Neural cell (in vitro differentiated cells): ENCODE results near the gene LRRN4CL. TPM values are rescaled to one million over a fixed set of nuclear protein-coding genes. Genes with fewer than 3 reads are reported as not detected.
A peak's percentile ranks its signal among the peaks of the same experiment; 100 is the strongest.

Experiments
- H2AFZ ChIP-seq: fragments of 200-600, 300-800 bp; sonication (generic), shearing (Covaris generic); 2 replicates; pipeline ENCODE4 v1.6.0; 2014; ENCODE audit warnings: low read depth, mild to moderate bottlenecking, antibody characterized with exemption, low read length, moderate library complexity
- H3F3A ChIP-seq: fragments of 200-600 bp; shearing (Covaris generic); 2 replicates; pipeline ENCODE4 v1.6.1; 2016; ENCODE audit warnings: mild to moderate bottlenecking, moderate library complexity, mixed read lengths, antibody characterized with exemption, low read length; ENCODE audit not compliant: insufficient read depth, poor library complexity, severe bottlenecking
- H3K27ac ChIP-seq: fragments of 200-600, 300-800 bp; sonication (generic), shearing (Covaris generic); 2 replicates; pipeline ENCODE4 v1.5.1; 2014; ENCODE audit warnings: mild to moderate bottlenecking, low read length, moderate library complexity
- H3K27me3 ChIP-seq: fragments of 300-800, 200-600 bp; sonication (generic), shearing (Covaris generic); 2 replicates; pipeline ENCODE4 v1.6.0; 2014; ENCODE audit warnings: mild to moderate bottlenecking, low read depth, low read length, moderate library complexity; ENCODE audit not compliant: insufficient read depth
- H3K36me3 ChIP-seq: fragments of 300-800, 200-600 bp; sonication (generic), shearing (Covaris generic); 2 replicates; pipeline ENCODE4 v1.5.1; 2014; ENCODE audit warnings: mild to moderate bottlenecking, antibody characterized with exemption, low read length, moderate library complexity; ENCODE audit not compliant: insufficient read depth
- H3K4me2 ChIP-seq: fragments of 300-800, 200-600 bp; sonication (generic), shearing (Covaris generic); 2 replicates; pipeline ENCODE4 v1.6.0; 2014; ENCODE audit warnings: mild to moderate bottlenecking, low read length
- H3K4me3 ChIP-seq: fragments of 300-800, 200-600 bp; sonication (generic), shearing (Covaris generic); 2 replicates; pipeline ENCODE4 v1.5.1; 2014; ENCODE audit warnings: mild to moderate bottlenecking, low read length, moderate library complexity
- H3K79me2 ChIP-seq: fragments of 200-600 bp; shearing (Covaris generic); replicated peaks from 2 replicates; pipeline ENCODE4 v1.6.0; 2014; ENCODE audit warnings: mild to moderate bottlenecking, low read length, moderate library complexity; ENCODE audit not compliant: insufficient read depth
- H3K9ac ChIP-seq: fragments of 300-800, 200-600 bp; sonication (generic), shearing (Covaris generic); 2 replicates; pipeline ENCODE4 v1.6.1; 2016; ENCODE audit warnings: mild to moderate bottlenecking, low read length, mixed read lengths
- H3K9me2 ChIP-seq: fragments of 200-600 bp; shearing (Covaris generic); 2 replicates; pipeline ENCODE4 v1.6.1; 2016; ENCODE audit warnings: mild to moderate bottlenecking, low read length, mixed read lengths; ENCODE audit not compliant: insufficient read depth
- H3K9me3 ChIP-seq: fragments of 200-600, 300-800 bp; sonication (generic), shearing (Covaris generic); 2 replicates; pipeline ENCODE4 v1.6.1; 2016; ENCODE audit warnings: mild to moderate bottlenecking, mixed run types, low read length, moderate library complexity, mixed read lengths
- H4K20me1 ChIP-seq: fragments of 200-600 bp; shearing (Covaris generic); 2 replicates; pipeline ENCODE4 v1.6.1; 2016; ENCODE audit warnings: mild to moderate bottlenecking, mixed run types; ENCODE audit not compliant: insufficient read depth
- EP300 ChIP-seq: fragments of 450-650 bp; conservative IDR thresholded peaks from 2 replicates; pipeline ENCODE4 v1.6.1; 2014; ENCODE audit warnings: antibody characterized with exemption, mild to moderate bottlenecking, moderate library complexity; ENCODE audit not compliant: poor library complexity, severe bottlenecking
- EZH2 ChIP-seq: fragments of 200-600, 300-800 bp; shearing (Covaris generic), sonication (generic); IDR thresholded peaks from 2 replicates; pipeline ENCODE4 v1.6.1; 2014; ENCODE audit warnings: antibody characterized with exemption, low read length, borderline replicate concordance, mild to moderate bottlenecking; ENCODE audit not compliant: insufficient read depth, poor library complexity, severe bottlenecking
- MXI1 ChIP-seq: fragments of 450-650 bp; conservative IDR thresholded peaks from 2 replicates; pipeline ENCODE4 v1.6.1; 2014; ENCODE audit warnings: antibody characterized with exemption, mild to moderate bottlenecking; ENCODE audit not compliant: poor library complexity, severe bottlenecking
- POLR2AphosphoS5 ChIP-seq: IDR thresholded peaks from 2 replicates; pipeline ENCODE4 v1.6.1; 2012
- RAD21 ChIP-seq: fragments of 450-650 bp; conservative IDR thresholded peaks from 2 replicates; pipeline ENCODE4 v1.6.1; 2014; ENCODE audit warnings: antibody characterized with exemption, mild to moderate bottlenecking, moderate library complexity
- SMC3 ChIP-seq: fragments of 450-650 bp; conservative IDR thresholded peaks from 2 replicates; pipeline ENCODE4 v1.6.1; 2014; ENCODE audit warnings: antibody characterized with exemption, mild to moderate bottlenecking, moderate library complexity; ENCODE audit not compliant: poor library complexity
- TAF1 ChIP-seq: IDR thresholded peaks from 2 replicates; pipeline ENCODE4 v1.6.1; 2012; ENCODE audit warnings: low read depth
- polyA plus RNA-seq: library from polyadenylated mRNA; depleted of rRNA; stranded (reverse); fragments of >200 nt; gene quantifications from 2 replicates; pipeline ENCODE4 v1.2.3, GENCODE V29; 2014
- TF ChIP-seq, protein P1 (sequence below): IDR thresholded peaks from 2 replicates; pipeline ENCODE4 v1.6.1; 2012; ENCODE audit warnings: borderline replicate concordance
- TF ChIP-seq, protein P2 (sequence below): fragments of 450-650 bp; IDR thresholded peaks from 2 replicates; pipeline ENCODE4 v1.5.1; 2014; ENCODE audit warnings: antibody characterized with exemption, mild to moderate bottlenecking, moderate library complexity; ENCODE audit not compliant: poor library complexity, severe bottlenecking

Gene LRRN4CL
- polyA plus RNA-seq, 1 donor from 2014 or later = 0.82 TPM

DNA sequence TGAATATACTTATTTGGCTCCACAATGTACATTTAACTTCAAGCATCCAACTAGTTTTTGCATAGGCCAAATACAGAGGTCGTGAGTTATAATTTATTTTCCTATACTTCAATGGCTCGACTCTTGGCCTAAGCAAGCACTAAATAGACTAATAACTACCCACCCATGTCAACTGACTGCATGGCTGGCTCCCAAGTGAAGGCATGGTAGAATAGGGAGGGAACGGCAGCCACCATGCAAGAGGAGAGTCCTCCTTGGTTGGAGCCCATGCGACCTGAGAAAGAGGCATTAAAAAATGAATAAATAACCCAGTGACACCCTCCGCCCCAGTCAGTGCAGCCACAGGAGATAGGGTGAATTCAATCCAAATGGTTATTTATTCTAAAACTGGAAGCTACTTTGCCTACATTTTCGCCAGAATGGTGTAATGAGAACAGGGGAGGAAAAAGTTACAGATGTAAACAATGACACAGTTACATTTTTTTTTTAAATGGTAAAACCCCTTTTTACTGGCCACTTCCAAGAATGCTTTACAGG, 23.0 kb upstream of the LRRN4CL start:
- H3F3A ChIP-seq = peaks cover 6% of the 10 kb centered on the region
- no peak overlapping the region for H2AFZ ChIP-seq
- no peaks in the 10 kb centered on the region for H3K27me3 ChIP-seq
- H3K9ac ChIP-seq = no peak overlapping the region
- H4K20me1 ChIP-seq = no peaks in the 10 kb centered on the region
- TF ChIP-seq RAD21 (no peak), TAF1 (no peak), EP300 (no peak), MXI1 (no peak), POLR2AphosphoS5 (no peak), SMC3 (no peak), EZH2 (no peak)
- TF ChIP-seq, protein P1, sequence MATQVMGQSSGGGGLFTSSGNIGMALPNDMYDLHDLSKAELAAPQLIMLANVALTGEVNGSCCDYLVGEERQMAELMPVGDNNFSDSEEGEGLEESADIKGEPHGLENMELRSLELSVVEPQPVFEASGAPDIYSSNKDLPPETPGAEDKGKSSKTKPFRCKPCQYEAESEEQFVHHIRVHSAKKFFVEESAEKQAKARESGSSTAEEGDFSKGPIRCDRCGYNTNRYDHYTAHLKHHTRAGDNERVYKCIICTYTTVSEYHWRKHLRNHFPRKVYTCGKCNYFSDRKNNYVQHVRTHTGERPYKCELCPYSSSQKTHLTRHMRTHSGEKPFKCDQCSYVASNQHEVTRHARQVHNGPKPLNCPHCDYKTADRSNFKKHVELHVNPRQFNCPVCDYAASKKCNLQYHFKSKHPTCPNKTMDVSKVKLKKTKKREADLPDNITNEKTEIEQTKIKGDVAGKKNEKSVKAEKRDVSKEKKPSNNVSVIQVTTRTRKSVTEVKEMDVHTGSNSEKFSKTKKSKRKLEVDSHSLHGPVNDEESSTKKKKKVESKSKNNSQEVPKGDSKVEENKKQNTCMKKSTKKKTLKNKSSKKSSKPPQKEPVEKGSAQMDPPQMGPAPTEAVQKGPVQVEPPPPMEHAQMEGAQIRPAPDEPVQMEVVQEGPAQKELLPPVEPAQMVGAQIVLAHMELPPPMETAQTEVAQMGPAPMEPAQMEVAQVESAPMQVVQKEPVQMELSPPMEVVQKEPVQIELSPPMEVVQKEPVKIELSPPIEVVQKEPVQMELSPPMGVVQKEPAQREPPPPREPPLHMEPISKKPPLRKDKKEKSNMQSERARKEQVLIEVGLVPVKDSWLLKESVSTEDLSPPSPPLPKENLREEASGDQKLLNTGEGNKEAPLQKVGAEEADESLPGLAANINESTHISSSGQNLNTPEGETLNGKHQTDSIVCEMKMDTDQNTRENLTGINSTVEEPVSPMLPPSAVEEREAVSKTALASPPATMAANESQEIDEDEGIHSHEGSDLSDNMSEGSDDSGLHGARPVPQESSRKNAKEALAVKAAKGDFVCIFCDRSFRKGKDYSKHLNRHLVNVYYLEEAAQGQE = no peak
- TF ChIP-seq, protein P2, sequence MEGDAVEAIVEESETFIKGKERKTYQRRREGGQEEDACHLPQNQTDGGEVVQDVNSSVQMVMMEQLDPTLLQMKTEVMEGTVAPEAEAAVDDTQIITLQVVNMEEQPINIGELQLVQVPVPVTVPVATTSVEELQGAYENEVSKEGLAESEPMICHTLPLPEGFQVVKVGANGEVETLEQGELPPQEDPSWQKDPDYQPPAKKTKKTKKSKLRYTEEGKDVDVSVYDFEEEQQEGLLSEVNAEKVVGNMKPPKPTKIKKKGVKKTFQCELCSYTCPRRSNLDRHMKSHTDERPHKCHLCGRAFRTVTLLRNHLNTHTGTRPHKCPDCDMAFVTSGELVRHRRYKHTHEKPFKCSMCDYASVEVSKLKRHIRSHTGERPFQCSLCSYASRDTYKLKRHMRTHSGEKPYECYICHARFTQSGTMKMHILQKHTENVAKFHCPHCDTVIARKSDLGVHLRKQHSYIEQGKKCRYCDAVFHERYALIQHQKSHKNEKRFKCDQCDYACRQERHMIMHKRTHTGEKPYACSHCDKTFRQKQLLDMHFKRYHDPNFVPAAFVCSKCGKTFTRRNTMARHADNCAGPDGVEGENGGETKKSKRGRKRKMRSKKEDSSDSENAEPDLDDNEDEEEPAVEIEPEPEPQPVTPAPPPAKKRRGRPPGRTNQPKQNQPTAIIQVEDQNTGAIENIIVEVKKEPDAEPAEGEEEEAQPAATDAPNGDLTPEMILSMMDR = no peak
- no peak overlapping the region for H3K27ac ChIP-seq
- no peak overlapping the region for H3K4me3 ChIP-seq
- no peaks in the 10 kb centered on the region for H3K9me2 ChIP-seq
- H3K4me2 ChIP-seq = no peak overlapping the region
- H3K79me2 ChIP-seq = peaks cover 18% of the 10 kb centered on the region
- no peaks in the 10 kb centered on the region for H3K9me3 ChIP-seq
- H3K36me3 ChIP-seq = peaks cover 11% of the 10 kb centered on the region

DNA sequence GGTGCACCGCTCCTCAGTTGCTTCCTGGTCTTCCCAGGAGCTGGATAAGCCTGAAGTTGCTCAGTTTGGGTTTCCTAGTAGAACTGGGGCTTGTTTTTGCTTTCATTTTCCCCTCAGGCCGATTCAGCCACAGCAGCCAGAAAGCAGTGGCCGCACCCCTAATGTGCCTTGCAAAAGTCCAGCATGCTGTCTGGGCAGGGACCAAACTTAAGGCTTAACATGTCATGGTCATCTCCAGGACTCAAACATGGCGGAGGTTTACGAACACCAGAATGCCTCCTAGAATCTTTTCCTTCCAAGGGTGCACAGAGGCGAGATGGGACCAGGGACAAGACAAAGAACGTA, 20.6 kb upstream of the LRRN4CL start:
- peak overlapping the region; percentile 99 for H3K9ac ChIP-seq
- no peaks in the 10 kb centered on the region for H3K9me3 ChIP-seq
- peaks cover 11% of the 10 kb centered on the region for H3K36me3 ChIP-seq

More for the DNA sequence above, 20.6 kb upstream of the LRRN4CL start:
- Histone ChIP-seq H3F3A (peaks cover 6% of the 10 kb centered on the region), H3K4me3 (peak overlapping the region; percentile 75), H3K27ac (peak overlapping the region; percentile 96), H3K9me2 (no peaks in the 10 kb centered on the region), H2AFZ (peak overlapping the region; percentile 71), H3K79me2 (peaks cover 35% of the 10 kb centered on the region), H3K27me3 (no peaks in the 10 kb centered on the region), H4K20me1 (no peaks in the 10 kb centered on the region), H3K4me2 (peak overlapping the region; percentile 94)
- TF ChIP-seq MXI1 = no peak
- TF ChIP-seq, protein P1 = no peak
- TF ChIP-seq POLR2AphosphoS5 = no peak
- TF ChIP-seq TAF1 = no peak
- TF ChIP-seq, protein P2 = no peak
- no peak for TF ChIP-seq EP300
- TF ChIP-seq RAD21 = no peak
- TF ChIP-seq SMC3 = no peak
- no peak for TF ChIP-seq EZH2
